ENCODE results near the gene GALK2.
"Not testable (repeated sequence)": the region's sequence is repeated elsewhere in the genome, so short reads cannot be mapped to it uniquely, and the experiment has no call there.

Gene GALK2

DNA sequence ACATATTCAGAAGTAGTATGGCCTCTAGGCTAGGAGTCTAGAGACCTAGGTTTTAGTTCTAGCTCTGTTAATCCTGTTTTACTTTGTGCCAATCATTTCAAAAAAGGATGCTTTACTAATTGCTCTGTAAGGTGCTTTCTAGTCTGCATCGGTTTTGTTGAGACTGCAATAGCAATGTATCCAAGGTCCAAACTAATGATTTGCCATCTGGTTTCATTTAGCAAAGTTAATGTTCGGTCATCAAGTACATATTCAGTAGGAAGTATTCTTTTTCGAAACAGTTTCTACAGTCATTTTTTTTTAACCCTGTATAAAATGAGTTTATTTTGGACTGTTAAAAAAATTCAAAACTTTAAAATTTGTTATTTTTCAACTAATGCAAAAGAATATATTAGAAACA is 2.0 kb upstream of the GALK2 start:
- DNase-seq: no peak

DNA sequence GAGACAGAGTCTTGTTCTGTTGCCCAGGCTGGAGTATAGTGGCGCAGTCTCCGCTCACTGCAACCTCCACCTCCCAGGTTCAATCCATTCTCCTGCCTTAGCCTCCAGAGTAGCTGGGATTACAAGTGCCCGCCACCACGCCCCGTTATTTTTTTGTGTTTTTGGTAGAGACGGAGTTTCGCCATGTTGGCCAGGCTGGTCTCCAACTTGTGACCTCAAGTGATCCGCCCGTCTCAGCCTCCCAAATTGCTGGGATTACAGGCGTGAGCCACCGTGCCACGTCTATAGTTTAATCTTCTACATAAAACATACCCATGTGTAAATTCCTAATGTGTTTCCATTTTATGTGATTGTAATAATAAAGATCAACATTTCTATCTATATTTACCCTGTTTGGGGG is 1.7 kb downstream of the GALK2 start:
- DNase-seq: no peak

DNA sequence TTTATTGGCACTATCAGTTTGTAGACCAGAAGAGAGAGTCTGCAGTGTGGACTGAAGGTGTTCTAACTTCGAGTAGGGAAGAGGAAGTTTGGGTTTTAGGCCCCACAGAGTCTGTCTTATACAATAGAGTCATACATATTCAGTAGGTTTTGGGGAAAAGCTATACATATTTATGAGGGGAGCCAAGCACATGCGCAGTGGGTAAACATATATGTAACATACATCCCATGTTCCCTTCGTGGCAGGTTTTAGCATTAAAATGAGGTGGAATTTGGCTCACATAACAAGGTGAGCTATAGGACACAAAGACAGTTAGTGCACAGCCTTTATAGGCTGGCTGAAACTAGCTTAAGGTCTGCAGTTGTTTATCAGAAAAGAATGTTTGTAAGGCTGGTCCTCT is 4.9 kb downstream of the GALK2 start:
- DNase-seq: no peak

DNA sequence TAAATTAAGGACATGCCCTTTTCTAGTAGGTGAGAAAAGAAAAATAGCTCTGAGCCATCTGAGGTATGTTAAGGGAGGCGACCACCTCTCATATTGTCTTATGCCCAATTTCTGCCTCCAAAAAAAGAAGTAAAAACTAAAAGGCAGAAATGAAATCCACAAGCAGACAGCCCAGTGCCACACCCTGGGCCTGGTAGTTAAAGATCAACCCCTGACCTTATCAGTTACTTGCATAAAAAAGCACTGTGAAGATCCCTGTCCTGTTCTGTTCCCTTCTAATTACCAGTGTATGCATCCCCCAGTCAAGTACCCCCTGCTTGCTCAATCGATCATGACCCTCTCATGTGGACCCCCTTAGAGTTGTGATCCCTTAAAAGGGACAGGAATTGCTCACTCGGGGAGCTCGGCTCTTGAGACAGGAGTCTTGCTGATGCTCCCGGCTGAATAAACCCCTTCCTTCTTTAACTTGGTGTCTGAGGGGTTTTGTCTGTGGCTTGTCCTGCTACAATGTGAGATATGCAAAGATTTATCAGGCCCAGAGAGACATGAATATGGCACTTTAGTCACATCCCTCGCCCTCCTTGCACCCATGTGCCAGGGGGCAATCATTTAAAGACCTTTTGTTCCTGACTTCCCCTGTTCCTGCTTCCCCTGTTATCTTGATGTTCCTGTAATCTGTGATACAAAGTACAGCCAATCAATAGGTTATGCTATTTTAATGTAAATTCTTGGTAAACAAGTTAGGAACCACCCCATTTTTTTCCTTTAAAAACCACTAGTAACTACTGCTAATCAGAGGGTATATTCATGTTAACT is 5.7 kb downstream of the GALK2 start:
- DNase-seq: not testable (repeated sequence)

DNA sequence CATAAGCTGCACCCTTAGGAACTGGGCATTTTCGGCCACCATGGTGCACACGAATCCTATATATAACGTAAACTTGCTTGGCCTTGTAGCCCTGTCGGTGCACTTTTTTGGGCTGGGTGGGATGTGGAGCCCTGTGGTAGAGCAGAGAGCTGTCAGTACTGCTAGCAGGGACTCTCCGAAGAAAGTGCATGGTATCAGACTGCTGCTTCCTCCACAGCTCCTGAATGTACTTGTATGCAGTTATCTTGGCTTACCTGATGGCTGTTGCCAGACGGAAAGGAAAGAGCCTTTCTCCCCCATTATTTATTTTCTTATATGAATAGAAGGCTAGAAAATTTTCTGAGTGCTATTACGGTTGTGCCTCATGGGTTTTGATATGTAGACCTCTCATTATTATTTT is 8.4 kb downstream of the GALK2 start:
- no peak for DNase-seq

- DNase-seq: no peak
These were observed 9.6 kb downstream of the GALK2 start for GRCh38 chr15:49179433-49180190.

GRCh38 chr15:49182128-49182527 is 12.1 kb downstream of the GALK2 start:
- no peak for DNase-seq

- not testable (repeated sequence) for DNase-seq
These were observed 13.7 kb downstream of the GALK2 start for GRCh38 chr15:49183741-49184140.

GRCh38 chr15:49185473-49185872 is 15.4 kb downstream of the GALK2 start:
- DNase-seq: no peak

- DNase-seq: no peak
These were observed 17.6 kb downstream of the GALK2 start for GRCh38 chr15:49187549-49188245.

DNA sequence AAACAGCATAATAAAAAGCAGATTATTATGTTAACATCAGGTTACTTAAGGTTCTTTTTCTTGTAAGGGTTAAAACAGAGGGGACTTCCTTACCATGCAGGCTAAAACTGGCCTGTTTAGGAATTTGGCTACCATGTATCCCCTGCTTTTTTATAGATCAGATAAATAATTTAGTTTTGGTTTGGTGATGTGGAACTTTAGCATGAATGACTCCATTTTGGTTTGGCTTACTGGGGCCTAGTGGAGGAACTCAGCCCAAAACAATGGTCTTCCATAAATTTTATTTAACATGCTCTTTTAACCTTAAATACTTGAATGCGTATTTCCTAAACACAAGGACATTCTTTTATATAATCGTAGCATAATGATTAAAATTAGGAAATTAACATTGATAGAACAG is 18.9 kb downstream of the GALK2 start:
- no peak for DNase-seq

DNA sequence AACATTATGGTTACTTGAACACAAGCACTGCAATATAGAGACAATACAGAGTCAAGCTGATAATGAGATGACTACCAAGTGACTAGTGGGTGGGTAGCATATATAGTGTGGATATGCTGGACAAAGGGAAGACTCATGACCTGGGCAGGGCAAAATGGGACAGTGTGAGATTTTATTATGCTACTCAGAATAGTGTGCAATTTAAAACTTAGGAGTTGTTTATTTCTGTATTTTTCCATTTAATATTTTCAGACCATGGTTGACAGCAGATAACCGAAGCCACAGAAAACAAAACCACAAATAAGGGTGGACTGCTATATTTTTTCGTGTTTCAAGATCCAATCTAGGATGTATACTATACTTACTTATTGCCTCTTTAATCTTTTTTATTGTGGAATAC is 19.6 kb downstream of the GALK2 start:
- DNase-seq: no peak

GRCh38 chr15:49190586-49190985 is 20.5 kb downstream of the GALK2 start:
- DNase-seq: no peak

DNA sequence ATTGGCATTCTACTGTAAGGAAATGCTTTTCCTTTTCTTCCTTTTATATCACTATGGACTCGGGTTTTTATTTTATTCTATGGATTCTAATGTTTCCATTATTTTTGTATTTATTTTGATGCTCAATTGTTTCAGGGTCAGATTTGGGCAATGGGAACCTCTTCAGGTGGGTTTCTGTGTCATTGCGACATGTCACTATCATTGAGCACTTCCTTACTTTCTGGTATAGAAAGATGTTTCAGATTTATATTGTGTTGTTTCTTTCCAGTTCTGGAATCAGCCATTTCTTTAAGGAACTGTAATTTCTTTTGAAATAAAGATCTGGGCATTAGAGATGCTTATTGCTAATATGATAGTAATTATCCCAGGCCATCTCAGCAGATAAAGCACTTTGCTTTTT is 21.8 kb downstream of the GALK2 start:
- DNase-seq: no peak

GRCh38 chr15:49196856-49197255 is 26.8 kb downstream of the GALK2 start:
- DNase-seq: no peak

GRCh38 chr15:49199666-49200065 is 29.6 kb downstream of the GALK2 start:
- no peak for DNase-seq

DNA sequence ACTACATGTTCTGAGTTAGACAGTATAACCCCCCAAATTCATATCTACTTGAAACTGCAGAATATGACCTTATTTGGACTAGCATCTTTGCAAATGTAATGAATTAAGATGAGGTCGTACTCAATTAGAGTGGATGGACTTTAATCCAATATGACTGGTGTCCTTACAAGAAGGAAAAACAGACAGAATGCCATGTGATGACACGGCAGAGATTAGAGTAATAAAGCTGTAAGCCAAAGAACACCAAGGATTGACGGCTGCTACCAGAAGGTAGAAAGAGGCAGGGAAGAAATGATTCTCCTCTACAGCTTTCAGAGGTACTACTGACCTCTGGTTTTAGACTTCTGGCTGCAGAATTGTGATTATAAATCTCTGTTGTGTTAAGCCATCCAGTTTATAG is 30.3 kb downstream of the GALK2 start:
- DNase-seq: no peak

- DNase-seq: not testable (repeated sequence)
These were observed 38.1 kb downstream of the GALK2 start for GRCh38 chr15:49208102-49208501.

DNA sequence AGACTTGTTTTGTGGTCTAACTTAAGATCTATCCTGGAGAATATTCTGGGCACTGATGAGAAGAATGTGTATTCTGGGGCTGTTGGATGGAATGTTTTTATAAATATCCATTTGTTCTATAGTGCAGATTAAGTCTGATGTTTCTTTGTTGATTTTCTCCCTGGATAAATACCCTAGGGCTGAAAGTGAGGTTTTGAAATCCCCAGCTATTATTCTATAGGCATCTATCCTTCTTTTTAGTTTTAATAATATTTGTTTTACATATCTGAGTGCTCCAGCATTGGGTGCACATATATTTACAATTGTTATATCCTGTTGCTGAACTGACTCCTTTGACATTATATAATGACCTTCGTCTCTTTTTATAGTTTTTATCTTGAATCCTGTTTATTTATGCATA is 42.9 kb downstream of the GALK2 start:
- DNase-seq: no peak

GRCh38 chr15:49215768-49216739 is 46.0 kb downstream of the GALK2 start:
- DNase-seq: no peak

DNA sequence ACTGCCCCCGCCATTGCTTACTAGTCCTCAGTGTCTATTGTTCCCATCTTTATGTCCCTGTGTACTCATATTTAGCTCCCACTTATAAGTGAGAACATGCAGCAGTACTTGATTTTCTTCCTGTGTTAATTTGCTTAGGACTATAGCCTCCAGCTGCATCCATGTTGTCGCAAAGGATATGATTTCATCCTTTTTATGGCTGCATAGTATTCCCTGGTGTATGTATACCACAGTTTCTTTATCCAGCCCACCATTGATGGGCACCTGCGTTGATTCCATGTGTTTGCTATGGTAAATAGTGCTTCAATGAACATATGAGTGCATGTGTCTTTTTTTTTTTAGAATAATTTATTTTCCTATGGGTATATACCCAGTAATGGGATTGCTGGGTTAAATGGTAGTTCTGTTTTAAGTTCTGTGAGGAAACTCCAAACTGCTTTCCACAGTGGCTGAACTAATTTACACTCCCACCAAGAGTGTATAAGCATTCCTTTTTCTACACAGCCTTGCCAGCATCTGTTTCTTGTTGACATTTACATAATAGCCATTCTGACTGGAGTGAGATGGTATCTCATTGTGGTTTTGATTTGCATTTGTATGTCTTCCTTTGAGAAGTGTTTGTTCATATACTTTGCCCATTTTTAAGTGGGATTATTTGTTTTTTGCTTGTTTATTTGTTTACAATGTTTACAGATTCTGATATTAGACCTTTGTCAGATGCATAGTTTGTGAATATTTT is 53.7 kb downstream of the GALK2 start:
- DNase-seq: no peak
